GM19372 (cell line): ENCODE measurements around the gene CDON.

Experiments
- ATAC-seq: cut with Tn5 transposase; IDR thresholded peaks from one replicate; pipeline ENCODE4 v1.9.1; 2021; ENCODE audit warnings: mild to moderate bottlenecking, low read depth, moderate library complexity; ENCODE audit not compliant: unreplicated experiment

CDON gene

GRCh38 chr11:126083829-126084607 is 21.4 kb upstream of the CDON start:
- no peak for ATAC-seq

- ATAC-seq: no peak
Observed at GRCh38 chr11:126082251-126083109, 19.8 kb upstream of the CDON start.

- ATAC-seq: no peak
Observed at GRCh38 chr11:126081915-126082250, 19.2 kb upstream of the CDON start.

- no peak for ATAC-seq
Observed at GRCh38 chr11:126080161-126080941, 17.7 kb upstream of the CDON start.

GRCh38 chr11:126079621-126080124 is 17.0 kb upstream of the CDON start:
- no peak for ATAC-seq

- ATAC-seq: no peak
Observed at GRCh38 chr11:126076641-126077040, 14.0 kb upstream of the CDON start.

GRCh38 chr11:126072801-126073594 is 10.3 kb upstream of the CDON start:
- ATAC-seq: no peak

- no peak for ATAC-seq
Observed at GRCh38 chr11:126072141-126072741, 9.6 kb upstream of the CDON start.

- no peak for ATAC-seq
Observed at GRCh38 chr11:126063507-126063852, 814 bp upstream of the CDON start.

- ATAC-seq: no peak
Observed at GRCh38 chr11:126061707-126062678, 673 bp downstream of the CDON start.

- ATAC-seq: no peak
Observed at GRCh38 chr11:126060757-126061171, 1.9 kb downstream of the CDON start.

- no peak for ATAC-seq
Observed at GRCh38 chr11:126059238-126059781, 3.4 kb downstream of the CDON start.

- ATAC-seq: no peak
Observed at GRCh38 chr11:126058105-126058874, 4.4 kb downstream of the CDON start.

GRCh38 chr11:126054882-126055281 is 7.8 kb downstream of the CDON start:
- no peak for ATAC-seq

- no peak for ATAC-seq
Observed at GRCh38 chr11:126054408-126054807, 8.3 kb downstream of the CDON start.

GRCh38 chr11:126053415-126054286 is 9.0 kb downstream of the CDON start:
- no peak for ATAC-seq

- no peak for ATAC-seq
Observed at GRCh38 chr11:126051117-126051516, 11.5 kb downstream of the CDON start.
